Activated CD4-positive, alpha-beta T cell treated with anti-CD3 and anti-CD28 coated beads, Interleukin-10, Interleukin-2, amounts not matched to agents 100 ng/mL and 50 ng/mL, durations not matched to agents 16 hours and 8 hours (primary cell): ENCODE results near the gene ADAMTS13.
A peak's percentile ranks its signal among the peaks of the same experiment; 100 is the strongest.

Experiments used
- DNase-seq: peaks from one replicate; pipeline ENCODE4 v3.0.0-alpha.2; 2020

The ADAMTS13 gene

DNA sequence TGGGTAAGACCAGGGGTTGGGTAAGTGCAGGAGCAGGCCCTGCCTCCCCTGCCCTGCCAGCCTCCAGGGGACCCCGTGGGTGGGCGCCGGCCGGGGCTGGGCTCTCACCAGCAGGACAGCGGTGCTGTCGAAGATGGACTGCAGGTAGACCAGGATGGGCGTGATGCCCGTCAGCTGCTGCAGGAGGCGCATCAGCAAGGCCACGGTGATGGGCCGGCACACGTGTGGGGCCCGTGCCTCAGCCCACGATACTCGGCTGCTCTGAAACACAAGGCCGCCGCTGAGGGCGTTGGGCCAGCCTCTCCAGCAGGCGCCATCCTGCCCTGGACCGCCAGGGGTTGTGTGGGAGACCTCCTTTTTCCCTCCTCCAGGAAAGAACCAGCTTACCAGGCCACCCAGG, 52.7 kb downstream of the ADAMTS13 start:
- DNase-seq: no peak

DNA sequence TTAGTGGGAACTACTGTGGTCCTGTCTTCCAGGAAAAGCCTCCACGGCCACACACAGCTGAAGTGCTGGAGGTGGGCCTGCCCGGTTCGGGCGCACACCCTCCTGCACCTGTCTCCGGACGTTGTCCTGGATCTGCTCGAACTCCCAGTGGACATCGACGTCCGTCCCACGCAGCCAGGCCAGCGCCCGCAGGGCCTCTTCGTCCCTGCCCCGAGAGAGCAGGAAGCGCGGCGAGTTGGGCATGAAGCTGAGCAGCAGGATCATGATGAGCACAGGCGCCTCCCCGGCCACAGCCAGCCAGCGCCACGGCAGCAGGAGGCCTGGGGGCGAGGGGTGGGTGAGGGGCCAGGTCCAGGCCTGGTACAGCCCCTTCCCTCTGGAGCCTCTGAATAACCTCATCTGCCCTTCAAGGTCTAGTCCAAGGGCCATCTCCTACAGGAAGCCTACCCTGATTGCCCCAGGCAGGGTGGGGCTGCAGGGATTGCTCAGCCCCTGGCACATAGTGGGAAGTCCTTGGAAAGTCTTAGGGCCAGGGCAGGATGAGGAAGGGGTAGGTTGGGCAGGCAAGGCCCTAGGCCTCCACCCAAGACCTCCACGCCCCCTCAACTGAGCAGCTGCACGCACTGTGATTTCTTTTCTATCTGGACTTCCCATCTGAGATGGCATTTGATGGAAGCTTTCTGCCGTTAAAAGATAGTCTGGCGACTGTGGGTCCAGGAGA, 53.3 kb downstream of the ADAMTS13 start:
- DNase-seq: no peak

DNA sequence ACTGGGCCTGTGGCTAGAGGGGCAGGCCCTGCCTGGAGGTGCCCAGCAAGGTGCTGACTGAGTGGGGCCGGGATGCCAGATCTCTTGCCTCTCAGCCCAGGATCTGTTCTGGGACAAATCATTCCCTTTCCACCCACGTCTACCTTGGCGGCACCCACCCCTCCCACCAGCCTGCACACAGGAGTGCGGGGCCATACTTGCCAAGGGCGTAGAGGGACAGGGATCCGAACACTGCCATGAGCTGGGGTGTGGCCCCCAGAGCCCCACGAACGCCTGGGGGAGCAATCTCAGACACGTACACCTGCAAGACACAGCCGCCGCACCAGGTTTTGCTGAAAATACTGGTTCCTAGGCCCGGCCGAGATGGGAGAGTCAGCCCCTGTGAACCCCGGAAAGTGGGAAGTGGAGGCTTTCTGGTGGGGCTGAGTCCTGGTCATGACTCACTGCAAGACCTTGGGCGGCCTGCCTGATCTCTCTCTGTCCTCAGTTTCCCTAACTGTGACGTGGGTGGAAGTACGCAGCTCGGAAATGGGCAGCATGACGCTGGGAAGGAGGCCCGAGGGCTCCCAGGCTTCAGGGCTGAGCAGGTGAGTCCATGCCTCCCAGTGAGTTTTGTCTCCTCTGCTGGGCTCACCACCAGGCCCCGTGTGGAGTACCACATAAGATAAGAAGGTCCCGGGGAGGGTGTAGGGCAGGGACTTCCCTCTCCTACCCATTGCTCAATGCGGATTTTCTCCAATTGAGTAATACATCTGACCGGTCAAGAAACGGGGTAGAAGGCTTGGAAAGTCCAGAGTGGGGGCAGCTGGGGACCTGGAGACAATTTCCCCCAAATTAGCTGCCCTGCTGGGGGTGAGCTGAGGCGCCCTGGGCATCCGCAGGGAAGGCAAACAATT, 54.1 kb downstream of the ADAMTS13 start:
- DNase-seq: no peak

DNA sequence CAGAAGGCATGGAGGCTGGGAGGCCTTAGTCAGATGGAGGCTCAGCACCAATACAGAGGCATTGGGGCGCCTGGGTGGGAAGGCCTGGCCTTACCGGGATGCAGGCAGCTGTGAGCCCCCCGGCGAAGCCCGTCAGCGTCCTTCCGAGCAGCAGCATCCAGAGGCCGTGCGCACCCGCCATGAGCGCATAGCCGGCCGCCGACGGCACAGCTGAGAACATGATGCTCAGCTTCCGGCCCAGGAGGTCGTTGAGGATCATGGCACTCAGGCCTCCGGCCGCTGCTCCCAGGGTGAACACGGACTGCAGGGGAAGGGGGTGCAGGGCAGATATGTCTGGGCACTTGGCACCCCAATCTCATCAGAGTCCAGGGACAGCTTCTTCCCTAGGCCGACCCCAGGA, 54.8 kb downstream of the ADAMTS13 start:
- DNase-seq: no peak

DNA sequence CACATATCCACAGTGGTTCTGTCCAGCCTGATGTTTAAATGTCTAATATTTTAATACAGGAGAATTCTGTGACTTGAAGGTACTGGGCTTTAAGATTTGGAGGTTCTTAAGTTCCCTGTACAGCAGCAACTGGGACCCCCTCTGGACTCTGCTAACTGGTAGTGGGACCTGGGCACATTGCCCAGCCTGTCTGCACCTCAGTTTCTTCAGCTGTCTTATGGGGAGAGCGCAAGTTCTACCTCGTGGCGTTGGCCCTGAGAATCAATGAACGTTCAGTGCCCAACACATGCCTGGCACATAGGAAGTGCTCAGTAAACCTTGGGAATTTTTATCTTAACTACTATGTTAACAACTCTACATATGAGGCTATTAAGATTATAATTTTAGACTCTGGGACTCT, 55.3 kb downstream of the ADAMTS13 start:
- no peak for DNase-seq

DNA sequence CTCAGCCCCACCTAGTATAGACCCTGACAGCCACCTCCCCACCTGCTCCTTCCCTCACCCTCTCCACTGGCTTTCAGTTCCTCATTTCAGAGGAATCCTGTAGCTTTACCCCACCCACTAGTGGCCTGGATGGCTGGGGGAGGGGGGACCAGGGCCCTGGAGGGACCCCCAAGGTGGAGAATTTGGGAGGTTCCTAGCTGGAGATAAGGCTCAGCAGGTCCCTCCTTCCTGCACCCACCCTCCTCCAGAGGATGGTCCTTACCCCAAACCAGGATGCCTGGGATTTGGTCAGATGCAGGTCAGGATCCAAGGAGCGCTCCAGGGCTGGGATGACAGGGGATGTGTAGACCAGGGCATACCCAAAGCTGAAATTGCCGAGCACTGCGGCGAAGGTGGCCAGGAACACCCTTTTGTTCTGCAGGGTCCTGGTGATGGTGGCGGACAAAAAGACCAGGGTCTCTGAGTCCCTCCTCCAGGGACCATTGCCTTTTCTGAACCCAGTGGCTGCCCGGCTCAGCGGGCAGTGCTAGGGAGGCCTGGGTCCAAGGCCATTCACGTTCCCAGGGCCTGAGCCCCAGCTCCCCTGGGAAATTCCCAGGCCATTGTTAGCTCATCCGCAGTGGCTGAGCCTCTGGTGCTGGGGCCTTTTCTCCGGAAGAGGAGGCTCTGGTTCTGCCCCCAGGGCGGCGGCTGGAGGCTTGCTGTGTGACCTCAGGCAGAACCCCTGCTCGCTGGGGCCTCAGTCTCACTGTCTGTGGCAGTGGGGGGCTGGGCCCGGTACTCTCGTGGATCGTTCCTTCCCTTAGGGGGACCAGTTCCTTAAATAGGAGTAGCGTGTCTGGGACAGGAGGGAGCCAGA, 56.1 kb downstream of the ADAMTS13 start:
- DNase-seq: peak; percentile 16

DNA sequence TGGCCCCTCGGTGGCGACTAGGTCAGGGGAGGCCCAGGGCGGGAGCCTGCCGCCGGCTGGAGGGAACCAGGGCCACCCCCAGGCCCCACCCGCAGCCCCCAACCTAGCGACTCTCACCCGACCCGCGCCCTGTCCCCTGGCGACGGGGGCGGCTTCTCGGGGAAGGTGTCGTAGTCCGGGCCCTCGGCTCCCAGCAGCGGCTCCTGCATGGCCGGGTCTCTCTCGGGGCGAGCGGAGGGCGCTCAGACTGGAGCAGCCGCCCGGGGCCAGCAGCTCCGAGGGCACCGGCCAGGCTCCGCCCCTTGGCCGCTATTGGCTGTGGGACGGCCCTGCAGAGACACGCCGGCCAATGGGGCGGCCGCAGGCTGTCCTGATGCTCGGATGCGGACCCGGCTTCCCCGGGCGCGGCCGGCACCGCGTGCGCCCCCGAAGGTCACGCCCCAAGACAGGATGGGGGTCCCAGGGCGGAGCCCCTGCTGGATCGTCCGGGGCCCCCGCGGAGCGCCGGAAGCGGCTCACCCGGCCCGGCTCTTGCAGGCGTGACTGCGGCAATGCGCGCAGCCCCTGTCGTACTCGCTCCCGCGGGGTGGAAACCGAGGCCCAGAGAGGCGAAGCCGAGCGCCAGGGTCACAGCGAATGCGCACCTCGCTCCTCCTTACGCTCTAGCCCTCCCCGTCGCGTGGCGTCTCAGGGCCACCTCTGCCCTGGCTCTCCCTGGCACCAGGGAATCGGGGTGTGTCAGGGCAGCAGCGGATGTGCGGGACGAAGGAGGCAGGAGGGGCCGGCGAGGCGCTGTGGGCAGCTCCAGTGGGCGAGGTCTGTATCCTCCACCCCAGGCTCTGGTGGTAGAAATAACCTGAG, 56.9 kb downstream of the ADAMTS13 start, which contains the start of gene SLC2A6:
Gene SLC2A6 (minus strand): TSS at position 249 of the 861 bp plus-strand sequence. CDS start 40 bp downstream, at position 209.
- peak; percentile 91 for DNase-seq

DNA sequence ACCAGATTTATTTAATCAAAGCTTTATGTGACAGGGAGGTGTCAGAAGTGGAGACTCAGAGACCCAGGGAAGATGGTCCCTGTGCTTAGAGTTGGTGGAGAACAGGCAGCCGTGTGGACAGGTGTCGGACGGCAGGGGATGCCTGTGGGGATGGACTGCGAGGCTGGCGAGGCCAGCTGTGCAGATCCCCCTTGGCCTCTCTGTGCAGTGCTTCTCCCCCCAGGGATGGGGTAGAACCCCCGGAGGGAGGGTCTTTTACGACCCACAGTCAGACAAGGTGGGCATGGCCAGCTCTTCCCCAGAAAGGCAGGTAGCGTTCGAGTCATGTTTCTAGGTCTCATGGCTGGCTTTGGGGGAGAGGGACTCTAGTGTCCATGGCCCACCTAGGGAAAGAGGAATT, 61.4 kb downstream of the ADAMTS13 start:
- DNase-seq: no peak

DNA sequence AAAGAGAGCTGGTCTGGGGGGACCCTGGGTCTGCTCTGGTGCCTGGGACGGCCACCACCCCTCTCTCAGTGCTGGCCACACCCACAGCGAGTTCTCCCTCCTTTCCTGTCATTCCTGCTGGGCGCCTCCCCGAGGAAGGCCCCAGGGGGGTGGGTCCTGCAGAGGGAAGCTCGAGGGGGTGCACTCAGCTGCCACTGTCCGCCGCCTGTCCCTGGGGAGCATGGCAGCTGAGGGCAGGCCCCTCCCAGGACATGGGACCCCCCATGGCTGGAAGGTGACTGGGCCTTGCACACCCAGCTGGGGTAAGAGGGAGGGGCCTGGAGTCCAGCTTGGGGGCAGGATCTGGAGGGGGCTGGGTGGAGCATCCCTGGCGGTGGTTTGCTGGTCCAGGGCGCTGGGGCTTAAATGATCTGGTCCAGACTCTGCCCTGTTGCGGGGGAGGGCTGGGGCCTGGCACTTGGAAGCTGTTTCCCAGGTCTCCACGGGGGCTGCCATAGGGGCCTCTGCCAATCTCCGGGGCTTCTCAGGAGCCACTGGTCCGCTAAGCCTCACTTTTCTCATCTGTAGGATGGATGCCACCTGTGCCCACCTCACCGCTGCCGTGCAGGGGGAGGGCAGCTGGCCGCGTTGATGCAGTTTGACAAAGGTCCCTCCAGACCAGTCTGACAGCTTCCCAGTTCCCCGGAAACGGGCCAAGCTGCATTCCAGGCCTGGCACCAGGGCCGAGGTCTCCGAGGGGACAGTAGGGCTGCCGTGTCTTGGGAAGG, 62.7 kb downstream of the ADAMTS13 start:
- no peak for DNase-seq

DNA sequence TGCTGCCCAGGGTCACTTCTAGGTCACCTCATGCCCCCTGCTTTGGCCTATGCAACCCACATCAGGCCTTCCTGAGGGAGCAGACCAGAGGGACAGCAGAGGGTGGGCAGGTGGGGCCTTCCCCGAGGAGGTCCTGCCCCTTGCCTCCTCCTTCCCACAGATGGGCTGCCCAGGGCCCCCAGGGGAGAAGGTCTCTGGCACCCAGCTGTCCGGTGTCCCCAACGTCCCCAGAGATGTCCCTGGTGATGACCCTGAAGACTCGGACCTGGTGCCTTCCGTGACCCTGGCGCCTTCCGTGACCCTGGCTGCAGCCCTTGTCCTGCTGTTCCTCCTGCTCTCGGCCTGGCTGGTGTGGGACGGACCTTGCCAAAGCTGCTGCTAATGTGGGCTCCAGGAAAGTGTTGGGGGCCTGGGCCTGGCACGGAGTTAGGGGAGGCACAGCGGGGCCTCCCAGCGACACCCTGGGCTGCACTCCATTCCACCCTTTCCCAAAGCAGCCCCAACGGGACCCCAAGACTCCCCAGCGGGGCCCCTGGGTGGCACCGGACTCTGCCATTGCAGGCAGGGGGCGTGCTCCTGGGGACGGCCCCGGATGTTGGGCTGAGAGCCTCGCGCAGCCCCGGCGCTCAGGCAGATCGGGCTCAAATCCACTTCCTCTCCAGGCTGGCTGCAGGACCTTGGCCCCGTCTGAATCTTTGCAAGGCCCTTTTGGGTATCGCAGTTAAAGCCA, 63.5 kb downstream of the ADAMTS13 start:
- peak; percentile 29 for DNase-seq

DNA sequence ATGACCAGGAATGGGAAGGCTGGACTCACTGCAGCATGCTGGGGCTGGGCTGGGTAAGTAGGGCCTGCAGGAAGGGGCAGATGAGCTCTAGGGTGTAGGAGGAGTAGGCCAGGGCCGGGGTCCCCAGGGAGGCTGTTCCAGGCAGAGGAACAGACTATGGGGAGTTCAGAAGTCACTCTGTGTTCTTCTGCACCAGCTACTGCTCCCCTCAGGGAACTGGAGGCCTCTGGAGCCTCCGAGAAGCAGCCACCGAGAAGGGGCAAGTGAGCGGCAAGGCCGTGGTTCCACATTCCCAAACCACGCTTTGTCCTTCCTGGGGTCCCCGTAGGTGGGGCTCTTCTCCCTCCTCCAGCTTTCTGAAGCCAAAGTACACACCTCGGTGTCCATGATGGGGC, 65.2 kb downstream of the ADAMTS13 start:
- DNase-seq: no peak

DNA sequence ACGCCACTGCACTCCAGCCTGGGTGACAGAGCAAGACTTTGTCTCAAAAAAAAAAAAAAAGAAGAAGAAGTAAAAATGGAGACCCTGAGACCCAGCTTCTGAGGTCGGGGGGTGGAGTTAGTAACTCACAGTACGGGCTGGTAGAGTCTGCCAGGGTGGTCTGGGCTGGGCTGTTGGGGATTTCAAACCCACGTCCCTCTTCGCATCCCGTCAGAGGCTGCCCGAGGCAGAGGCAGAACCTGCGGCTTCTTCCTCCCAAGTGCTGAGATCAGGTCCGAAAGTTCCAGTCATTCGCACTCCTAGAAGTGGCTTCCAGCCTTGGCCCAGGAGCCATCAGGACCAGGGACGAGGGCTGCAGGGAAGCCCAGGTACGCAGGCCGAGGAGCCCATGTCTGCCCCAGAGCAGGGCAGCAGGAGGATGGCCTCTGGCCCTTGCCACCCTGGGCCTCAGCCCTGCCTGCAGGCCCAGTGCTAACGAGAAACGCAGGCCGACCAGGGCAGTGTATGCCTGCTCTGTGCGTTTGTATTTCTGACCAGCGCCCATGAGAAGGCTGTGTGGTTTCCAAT, 66.6 kb downstream of the ADAMTS13 start:
- DNase-seq: no peak

DNA sequence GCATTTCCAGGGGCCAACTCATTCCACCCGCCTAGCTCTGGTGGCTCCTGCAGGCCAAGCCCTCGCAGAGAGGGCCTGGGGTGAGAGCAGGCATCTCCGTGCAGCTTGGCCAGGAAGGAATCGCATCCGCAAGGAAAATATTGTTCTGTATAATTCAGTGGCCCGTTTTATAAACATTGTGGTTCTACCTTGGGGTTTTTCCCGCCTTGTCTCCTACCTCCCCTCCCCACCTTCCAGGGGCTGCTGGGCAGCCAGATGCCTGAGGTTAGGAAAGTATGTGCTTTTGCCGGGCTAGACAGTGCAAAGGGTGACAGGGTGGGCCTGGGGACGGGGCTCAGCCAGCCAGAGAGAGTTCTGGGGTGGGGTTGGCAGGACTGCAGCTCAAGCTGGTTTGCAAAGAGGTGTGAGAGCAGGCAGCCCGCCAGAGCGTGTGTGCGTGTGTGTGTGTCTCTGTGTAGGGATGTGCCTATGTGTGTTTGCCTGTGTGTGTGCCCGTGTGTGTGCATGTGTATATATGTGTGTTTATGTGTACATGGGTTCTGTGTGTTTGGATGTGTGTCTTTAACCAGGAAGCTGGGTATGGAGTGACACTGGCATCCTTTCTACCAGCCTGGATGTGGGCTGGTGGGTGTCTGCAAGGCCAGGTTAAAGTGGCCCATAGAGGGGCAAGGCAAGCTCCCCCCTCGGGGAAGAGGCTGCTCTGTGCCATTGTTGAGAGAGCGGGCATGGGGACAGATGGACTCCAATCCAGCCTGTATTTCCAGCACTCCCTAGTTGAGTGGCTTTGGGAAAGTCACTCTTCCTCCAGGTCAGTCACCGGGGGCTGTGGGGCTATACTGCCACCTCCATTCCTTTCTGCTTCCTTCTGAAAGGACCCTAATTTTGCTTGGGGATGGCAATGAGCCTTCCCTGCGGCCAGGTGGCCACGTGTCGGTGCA, 67.4 kb downstream of the ADAMTS13 start:
- DNase-seq: no peak

DNA sequence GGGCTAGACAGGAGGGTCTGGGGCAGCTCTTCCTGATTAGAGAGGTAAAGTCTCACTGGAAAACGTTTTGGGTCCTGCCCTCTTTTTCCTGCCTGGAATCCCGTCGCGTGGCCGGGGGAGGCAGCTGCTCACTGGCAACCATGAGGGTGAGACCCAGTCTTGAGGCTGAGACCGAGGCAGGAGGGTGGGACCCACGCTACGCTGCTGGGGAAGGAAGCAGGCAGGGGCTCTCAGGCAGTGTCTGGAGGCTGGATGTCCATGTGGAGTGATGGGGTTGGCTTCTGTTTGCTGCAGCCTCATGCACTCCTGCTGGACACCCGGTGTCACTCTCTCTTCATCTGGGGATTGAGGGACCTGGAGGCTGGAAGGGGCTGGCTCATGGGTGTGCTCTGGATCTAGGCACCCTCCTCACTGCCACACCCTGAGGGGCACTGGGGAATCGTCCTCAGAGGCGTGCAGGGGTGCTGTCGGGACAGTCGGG, 68.1 kb downstream of the ADAMTS13 start:
- no peak for DNase-seq

DNA sequence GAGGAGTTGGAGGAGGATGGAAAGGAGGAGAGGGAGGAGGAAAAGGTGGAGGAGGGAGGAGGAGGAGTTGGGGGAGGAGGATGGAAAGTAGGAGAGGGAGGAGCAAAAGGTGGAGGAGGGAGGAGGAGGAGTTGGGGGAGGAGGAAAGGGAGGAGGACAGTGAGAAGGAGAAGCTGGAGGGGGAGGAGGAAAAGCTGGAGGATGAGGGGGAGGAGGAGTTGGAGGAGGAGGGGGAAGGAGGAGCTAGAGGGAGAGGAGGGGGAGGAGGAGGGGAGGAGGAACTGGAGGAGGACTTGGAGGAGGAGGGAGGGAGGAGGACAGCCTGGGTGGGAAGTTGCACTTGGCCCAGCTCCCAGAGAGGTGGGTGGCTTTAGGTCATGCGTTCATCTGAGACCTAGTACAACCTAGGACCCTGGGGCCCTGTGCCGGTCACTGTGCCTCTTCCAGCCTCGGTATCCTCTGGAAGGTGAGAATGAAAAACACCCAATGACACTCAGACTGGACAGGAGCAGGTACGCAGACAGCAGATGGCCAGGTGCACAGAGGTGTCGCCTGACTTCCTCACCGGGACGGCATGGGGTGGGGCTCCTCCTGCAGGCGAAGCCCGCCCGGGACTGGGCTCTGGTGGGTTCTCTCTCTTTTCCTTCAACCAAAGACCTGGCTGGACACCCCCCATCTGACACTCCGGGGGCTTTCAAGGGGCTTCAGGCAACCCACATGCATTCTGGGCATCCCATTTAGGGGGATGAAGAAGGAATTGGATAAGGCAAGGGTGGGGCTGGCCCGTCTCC, 68.9 kb downstream of the ADAMTS13 start:
- no peak for DNase-seq

DNA sequence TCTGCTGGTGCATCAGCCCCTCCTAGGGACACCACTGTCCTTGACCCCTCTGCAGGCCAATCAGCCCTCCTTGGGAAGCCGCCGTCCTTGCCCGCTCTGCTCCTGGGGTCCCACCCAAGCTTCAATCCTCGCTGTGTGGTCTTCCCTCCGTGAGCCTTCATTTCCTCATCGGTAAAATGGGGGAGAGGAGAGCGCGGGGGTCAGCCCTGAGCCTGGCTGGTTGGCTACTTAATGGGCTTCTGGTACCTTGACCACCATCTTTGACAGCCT, 69.4 kb downstream of the ADAMTS13 start:
- no peak for DNase-seq

DNA sequence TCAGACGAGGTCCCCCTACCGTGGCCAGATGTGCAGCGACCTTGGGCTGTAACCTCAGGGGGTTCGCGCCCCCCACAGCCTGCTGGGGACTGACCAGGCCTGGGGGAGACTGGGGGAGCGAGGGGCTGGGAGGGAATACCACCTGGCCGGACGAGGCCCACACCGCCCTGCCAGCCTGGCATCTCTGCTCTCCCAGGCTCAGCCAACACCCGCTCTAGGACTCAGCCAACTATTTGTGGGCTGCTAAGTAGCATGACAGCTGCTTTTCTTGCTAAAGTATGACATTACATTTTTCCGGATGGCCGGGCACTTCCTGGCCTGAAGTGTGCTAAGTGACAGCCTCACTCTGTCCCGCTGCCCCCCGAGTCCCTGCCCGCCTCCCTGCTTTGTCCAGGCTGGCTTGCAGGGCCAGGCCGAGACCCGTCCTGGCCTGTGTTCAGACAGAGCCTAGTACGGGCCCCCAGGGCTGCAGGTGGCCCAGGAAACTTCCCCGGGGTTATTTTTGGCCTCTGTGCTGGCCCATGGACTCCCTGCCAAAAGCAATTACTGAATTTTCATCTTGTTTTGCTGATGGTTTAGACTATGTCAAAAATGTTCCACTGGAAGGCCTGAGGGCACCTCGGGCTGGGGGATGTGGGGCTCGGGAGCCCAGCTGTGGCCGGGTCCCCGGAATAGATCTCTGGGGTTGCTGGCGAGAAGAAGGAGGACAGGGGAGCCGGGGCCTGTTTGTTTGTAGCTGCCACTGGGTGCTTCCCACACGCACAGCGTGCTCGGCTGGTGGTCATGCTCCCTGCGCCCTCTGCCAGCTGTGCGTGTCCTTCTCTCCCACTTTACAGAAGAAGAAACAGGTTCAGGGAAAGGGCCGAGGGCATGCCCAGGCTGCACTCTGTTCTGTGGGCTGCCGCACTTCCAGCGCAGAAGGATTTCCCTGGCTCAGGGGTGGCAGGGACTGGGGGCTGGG, 70.2 kb downstream of the ADAMTS13 start:
- no peak for DNase-seq
